HG02981 (cell line): ENCODE data around the gene TSPY2.
"Not testable (repeated sequence)": the region's sequence is repeated elsewhere in the genome, so short reads cannot be mapped to it uniquely, and the experiment has no call there.

Source experiments
- ATAC-seq: cut with Tn5 transposase; IDR thresholded peaks from one replicate; pipeline ENCODE4 v1.9.1; 2021; ENCODE audit warnings: mild to moderate bottlenecking, moderate library complexity; ENCODE audit not compliant: unreplicated experiment

TSPY2 gene

GRCh38 chrY:6245923-6246322 lies at the start of gene TSPY2:
TSS of gene TSPY2 (plus strand) at chrY:6246223. CDS start at chrY:6246269, 46 bp downstream.
- not testable (repeated sequence) for ATAC-seq

DNA sequence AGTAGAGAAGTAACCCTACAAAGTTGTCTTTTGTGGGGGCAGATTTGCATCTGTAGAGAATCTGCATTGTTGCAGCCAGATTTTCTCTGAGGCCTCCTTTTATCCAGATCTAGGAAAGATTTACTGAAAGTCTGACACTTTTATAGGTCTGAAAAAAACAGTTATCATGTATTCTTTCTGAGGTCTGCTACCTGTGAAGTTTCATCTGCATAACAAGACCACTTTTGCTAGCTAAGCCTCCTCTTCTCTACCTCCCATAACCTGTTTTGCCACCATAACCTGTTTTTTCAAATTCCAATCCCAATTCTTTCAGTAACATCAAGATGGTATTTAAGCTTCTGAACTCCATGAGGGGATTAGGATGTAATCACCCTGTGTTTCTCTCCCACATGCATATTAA lies 36.5 kb upstream of the TSPY2 start:
- not testable (repeated sequence) for ATAC-seq

GRCh38 chrY:6217045-6217444 lies 29.0 kb upstream of the TSPY2 start:
- not testable (repeated sequence) for ATAC-seq

DNA sequence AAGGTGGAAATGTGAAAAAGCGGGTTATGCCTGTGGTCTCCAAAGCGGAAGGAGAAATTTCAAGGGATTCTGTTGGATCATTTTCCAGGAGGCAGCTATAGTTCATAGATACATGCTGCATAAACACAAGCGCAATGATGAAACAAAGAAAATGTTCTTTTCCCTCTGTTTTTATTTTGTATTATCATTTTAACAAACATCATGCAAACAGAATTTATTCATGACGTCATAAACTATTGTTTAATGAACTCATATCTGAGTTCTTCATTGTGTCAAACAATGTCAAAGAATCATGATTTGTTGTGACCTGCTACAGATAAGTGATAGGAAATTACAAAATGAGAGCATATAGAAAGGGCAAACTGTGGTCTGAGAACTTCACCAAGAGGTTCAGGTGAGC lies 23.8 kb downstream of the TSPY2 start:
- not testable (repeated sequence) for ATAC-seq
